ENCODE results near the gene RGS7.
"Not testable (repeated sequence)": the region's sequence is repeated elsewhere in the genome, so short reads cannot be mapped to it uniquely, and the experiment has no call there.

Gene RGS7

DNA sequence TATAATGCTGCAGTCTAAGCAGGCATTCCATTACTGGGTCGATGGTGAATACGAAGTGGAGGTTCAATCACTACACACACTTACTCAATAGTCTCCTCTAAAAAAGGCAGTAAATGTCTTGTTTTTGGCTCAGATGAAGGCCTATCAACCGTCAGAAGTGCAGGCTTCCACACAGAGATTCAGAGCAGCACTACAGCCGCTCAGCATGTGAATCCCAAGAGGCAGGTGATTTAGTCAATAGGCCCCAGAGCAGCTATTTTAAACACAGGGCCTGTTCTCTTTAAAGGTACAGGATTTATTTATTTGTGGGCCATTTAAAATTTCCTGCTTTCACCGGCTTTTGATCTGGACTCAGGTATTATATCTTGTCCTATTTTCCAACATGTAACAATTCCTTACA, 293.7 kb downstream of the RGS7 start:
- DNase-seq = peak in 2 of 3 experiments; percentile 7 to 33

DNA sequence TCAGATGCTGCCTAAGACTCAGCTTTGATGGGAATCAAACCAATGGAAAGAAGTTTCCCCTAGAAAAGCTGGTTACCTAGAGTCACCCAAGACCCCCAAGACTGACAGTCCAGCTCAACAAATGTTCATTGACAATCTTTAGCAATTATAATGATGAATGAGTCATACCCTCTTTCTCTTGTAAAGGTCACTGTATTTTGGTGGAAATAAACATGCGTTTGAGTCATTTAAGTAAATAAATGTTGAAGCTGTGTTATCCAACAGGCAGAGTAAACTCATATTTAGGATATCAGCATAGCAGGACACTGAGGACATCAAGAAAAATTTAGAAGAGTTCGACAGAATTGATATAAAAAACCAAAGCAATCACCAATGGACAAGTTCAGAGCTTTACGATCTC, 295.9 kb downstream of the RGS7 start:
- DNase-seq = no peak

DNA sequence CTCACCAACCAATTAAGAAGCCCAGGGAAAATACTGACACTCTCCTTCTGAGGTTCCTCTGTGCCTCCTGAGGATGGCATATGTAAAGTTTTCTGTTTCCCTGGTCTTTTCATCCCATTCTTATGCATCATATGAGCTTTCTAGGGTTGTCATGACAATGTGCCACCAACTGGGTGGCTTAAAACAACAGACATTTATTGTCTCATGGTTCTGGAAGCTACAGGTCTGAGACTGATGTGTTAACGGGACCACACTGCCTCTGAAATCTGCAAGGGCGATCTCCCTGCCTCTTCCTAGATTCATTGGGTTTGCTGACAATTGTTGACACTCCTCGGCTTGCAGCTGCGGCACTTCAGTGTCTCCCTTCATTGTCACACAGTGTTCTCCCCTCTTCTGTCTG, 308.4 kb downstream of the RGS7 start:
- DNase-seq = peak in 1 of 3 experiments; percentile 6

DNA sequence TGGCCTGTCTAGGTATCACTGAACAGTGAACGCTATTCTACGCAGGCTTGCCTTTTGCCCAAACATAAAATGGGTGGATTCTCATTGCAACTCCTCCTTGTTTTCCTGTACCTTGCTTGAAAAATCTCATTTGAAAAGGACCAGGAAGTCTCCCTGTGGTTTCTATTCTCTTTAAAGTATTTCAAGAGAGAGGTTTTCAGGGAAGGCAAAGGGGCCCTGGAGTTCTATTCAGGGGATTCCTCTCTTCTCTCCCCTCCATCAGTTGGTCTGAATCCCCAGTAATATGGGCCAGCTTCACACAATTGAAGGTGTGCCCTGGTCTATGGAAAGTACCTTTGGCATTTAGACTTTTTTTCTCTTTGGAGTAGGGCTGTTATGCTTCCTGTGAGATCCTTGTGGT, 311.3 kb downstream of the RGS7 start:
- no peak for DNase-seq

DNA sequence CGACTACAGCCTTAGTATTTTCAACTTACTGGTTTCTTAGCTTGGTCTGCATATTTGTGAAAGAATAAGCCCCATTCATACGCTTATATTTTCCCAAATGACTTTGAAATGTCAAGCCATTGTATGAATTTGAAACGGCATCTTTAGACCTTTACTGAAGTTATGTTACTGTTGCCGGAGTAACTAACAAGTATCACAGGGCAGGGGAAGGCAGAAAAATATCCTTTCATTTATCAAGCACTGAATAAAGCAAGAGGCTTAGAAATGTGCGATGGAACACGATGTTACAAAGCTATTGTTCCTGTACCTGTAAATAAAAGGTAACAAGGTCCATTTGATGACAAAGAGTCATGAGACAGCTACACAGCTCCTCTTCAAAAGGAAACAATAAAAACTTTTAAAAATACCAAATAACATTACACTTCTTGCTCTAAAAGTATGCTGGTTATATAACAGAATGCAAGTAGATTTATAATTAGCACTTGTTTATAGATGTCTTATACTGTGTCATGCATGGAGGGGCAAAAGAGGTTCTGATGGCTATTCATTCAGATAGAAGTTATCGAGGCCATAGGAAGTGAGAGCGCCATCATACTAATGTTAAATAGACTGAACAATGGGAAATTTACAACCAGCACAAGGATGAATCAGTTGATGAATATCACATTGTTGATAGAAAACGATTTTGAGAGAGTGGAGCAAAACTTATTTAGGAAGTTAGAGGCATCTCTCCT, 322.6 kb downstream of the RGS7 start:
- DNase-seq = no peak

DNA sequence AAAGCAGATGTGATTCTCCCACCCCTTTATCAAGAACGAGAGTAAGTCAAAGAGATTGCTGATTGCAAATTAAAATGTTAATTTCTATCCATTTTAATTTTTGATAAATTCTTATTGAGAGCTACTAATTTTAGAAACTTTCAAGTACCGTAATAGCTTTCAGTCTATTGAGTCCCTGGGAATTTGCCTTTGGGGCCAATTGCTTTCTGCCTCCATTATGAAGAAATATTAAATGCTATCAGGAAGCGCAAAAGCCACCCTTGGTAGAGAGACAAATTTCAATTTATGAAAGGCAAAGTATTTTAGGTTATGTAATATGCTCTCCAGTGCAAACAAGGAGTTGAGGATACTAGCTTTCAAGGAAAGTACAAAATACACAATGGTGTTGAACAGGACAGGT, 332.2 kb downstream of the RGS7 start:
- DNase-seq = no peak

DNA sequence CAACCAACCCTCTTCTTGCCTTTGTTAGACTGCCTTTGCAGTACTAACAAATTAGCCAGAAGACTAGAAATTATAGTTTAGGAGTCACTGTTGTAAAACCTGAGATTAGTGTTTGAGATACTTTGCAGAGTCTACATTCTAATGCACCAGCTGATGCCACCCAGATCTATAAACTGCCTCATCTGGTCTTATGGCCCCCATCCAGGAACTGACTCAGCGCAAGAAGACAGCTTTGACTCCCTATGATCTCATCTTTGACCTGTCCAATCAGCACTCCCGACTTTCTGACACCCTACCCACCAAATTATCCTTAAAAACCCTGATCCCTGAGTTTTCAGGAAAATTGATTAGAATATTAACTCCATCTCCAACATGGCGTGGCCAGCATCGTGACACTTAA, 334.6 kb downstream of the RGS7 start:
- DNase-seq = no peak

DNA sequence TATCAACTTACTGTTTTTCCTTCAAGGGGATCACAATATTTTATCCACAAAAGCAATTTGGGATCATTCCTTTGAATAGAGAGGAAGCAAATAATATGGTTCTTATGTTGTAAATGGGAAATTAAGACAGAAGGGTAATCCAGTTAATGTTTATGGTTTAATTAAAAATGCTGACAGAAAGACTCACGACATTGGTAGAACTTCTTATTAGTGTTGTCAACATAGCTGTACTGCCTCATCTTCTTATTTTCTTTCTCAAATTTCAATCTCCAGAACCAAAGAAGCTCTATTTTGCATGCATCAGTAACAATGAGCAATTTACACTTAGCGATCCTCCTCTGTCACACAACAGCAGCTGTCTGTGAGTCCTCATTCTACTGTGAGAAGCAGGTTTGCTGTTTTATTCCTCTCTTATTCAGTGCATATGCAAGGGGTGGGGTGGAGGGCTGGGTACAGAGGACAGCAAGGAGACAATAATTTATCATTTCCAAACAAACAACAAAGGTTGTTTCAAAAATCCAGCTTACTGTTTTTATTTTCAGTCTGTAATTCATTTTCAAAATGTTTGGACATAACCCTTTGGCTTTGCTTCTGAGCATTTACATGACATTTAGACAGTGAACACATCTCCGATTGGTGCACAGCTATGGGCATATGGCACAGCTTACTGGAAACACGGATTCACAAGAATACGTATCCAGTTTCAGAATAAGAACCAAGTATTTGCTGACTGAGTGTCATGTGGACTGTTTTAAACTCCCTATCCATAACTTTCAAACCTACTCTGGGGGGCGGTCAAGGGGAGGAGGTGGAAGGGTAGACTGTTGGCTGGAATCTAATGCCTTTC, 335.9 kb downstream of the RGS7 start:
- no peak for DNase-seq

DNA sequence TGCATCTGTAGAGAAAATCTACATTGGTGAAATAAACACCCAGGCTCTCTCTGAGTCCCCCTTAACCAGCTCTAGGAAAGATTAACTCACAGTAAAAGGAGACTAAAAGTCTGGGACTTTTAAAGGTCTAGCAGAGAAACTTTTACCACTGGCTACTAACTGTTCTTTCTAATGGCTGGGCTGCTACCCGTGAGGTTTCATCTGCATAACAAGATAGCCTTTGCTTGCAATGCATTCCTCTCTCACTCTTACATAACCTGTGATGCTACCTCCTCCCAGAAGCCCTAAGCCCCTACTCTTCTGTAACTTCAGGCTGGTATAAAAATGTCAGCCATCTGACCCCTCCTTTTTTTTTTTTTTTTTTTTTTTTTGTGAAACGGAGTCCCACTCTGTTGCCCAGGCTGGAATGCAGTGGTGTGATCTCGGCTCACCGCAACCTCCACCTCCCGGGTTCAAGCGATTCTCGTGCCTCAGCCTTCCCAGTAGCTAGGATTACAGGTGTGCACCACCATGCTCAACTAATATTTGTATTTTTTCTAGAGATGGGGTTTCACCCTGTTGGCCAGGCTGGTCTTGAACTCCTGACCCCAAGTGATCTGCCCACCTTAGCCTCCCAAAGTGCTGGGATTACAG, 344.2 kb downstream of the RGS7 start:
- no peak for DNase-seq

DNA sequence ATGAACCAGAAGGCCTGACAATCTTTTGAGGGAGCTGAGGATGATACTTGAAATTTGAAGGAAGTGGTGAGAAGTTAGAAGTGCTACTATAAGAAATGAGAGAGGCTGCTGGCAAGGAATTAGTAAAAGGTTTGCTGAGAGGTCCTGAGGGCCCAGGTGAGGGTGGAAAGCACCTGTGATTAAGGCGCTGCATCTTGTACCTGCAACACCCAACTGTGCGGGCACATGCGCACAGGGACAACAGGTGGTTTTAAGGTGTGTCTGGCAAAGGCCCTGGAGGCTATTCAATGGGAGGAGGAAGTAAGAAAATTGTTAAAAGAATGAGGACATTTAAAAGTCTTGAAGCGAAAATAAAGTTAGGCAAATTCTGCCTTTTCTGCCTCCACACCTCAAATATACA, 349.3 kb downstream of the RGS7 start:
- peak in 1 of 3 experiments; percentile 3 for DNase-seq

DNA sequence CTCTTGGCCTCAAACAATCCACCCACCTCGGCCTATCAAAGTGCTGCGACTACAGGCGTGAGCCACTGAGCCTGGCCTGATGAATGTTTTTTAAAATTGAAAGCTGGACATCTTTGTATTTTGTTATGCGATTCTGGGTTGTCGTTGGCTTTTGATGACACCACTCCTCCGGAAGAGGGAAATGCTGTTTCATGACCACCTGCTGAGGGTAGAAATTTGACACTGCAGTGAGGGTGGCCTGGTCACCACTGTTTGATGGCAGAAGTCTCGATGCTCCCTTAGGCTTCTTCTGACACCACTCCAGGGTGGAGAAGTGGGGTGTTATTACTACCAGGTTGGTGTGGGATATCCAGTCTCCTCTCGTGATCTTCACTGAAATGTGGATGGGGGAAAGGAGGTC, 357.2 kb downstream of the RGS7 start:
- DNase-seq = no peak

DNA sequence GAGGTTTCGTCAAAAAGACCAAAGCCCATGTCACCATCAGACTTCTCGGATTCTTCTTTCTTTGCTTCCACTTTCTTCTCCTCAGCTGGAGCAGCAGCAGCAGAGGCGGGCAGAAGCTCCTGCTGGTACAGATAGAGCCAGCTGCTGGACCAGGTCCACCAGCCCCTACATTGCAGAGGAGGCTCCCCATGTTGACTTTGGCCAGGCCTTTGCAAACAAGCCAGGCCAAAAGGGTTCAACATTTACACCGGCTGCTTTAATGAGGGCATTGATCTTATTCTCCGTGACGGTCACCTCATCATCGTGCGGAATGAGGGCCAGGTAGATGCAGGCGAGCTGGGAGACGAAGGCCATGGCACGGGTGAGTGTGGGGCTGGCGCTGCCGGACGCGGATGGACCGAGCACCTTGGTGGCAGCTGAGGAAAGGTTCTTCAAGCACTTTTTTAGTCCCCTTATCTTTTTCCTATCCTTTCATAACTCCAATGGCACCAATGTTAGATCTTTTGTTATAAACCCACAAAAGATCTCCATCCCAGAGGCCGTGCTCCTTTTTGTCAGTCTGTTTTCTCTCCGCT, 358.5 kb downstream of the RGS7 start:
- DNase-seq = no peak

DNA sequence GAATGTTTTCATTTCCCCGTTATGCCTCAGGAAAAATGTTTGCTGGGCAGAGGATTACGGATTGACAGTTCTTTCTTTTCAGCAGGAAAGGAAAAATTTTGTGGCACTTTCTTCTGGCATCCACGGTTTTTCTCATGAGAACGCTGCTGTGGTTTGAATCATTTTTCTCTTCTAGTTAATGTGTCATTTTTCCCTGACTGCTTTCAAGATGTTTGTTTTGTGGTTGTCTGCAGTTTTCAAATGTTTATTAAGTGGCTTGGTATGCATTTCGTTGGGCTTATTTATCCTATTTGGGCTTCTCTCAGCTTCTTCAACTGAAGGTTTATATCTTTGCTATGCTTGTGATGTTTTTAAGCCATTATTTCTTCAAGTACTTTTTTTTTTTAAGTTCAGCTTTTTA, 359.0 kb downstream of the RGS7 start:
- DNase-seq = no peak

DNA sequence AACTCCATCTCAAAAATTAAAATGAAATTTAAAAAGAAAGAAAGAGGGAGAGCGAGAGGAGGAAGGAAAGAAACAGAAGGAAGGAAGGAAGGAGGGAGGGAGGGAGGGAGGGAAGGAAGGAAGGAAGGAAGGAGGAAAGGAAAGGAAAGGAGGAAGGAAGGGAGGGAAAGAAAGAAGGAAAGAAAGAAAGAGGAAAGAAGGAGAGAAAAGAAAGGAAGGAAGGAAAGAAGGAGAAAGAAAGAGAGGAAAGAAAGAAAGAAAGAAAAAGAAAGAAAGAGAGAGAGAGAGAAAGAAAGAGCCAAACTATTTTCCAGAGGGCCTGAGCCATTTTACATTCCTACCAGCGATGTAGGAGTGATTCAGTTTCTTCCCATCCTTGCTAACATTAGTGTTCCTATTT, 364.0 kb downstream of the RGS7 start:
- DNase-seq = no peak

DNA sequence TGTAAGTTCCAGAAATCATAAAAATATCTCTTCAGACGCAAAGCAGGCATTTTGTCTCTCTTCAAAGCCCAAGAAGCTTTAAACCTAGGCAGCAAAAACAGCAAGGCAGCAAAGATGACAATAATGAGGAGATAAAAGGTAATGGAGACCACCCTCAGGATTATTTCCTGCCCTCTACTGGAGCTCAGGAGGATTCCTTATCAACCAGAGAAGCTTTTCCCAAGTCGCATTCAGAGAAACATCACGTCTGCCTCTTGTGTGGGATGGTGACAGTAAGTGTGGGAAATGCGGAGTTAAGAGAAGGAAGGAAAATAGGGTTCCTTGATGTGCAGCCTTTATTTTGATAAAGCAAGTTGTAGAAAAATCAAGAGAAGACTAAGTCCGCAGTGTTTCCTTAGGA, 365.8 kb downstream of the RGS7 start:
- no peak for DNase-seq

DNA sequence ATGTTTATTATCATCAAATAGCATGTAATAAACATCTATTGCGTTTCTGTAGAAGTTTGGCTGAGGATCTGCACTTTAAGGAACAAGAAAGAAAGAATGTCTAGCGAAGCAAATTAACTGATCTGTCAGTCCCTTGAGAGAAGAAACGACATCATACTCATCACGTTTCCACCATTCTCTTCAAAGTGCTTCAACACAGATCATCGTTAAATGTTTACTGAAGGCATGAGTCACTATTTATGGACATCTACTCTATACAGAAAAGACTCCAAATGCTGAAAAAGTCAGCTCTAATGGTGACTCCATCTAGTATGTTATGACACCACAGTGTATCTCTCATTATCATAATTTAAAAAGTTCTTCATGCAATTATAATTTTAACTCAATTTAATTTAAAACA, 369.1 kb downstream of the RGS7 start:
- peak in 1 of 3 experiments; percentile 8 for DNase-seq

DNA sequence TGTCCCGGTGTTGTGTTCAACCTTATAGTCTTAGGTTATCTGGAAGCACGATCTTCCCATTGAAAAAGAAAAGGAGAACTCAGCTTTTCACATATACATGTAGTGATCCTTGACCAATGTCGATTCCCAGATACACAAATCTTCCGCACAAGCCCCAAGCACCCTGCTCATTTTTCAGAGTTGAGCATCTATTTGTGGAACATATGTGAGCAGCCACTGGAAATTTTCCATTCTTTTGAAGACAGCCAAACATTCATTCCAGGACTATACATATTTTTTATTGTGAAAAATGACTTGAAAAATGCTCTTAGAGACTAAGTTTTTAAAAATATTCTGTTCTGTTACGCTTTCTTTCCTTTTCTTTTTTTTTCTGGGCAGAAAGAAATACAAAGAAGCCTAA, 371.9 kb downstream of the RGS7 start:
- DNase-seq = no peak

DNA sequence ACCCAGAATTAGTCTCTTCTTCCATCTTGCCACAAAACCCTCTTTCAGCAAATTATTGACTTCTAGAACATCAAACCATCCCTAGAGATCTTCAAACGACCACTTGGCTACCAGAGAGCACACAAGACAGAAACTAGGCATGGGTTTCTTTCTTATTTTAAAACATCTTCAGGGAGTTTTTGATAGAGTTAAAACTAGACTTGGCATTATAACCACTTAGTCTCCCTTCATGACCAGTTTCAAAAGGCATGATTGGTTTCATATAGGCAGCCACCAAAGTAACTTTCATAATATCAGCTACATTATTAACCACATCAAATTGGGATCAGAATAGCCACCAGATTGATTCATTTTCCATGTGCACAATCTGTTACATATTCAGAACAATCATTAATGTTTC, 376.7 kb downstream of the RGS7 start:
- DNase-seq = no peak

DNA sequence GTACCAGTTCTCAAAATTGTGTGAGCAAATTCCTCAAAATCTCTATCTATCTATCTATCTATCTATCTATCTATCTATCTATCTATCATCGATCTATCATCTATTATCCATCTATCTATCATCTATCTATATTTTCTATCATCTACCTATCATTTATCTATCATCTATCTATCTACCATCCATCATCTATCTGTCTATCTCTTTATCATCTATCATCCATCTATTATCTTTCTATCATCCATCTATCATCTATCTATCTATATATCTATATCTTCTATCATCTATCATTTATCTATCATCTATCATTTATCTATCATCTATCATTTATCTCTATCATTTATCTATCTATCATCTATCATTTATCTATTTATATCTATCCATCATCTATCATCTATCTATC, 380.3 kb downstream of the RGS7 start:
- DNase-seq = no peak

DNA sequence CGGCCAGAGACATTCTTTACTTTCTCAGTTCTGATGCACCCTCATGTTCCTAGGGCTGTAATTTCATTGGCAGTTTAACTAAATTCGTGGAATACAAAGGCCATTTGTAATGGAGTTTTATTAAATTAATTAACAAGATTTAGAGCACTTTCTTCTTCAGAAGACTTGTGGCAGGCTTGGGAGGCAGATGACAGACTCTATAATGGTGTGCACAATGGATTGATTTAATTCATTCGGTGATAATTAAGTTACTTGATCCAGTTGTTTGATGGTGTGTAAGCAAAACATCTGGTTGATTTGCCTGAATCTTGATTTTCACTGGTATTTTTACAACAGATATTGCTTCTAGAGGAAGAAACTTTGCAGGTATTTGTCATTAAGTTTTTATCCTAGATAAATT, 383.1 kb downstream of the RGS7 start:
- no peak for DNase-seq

DNA sequence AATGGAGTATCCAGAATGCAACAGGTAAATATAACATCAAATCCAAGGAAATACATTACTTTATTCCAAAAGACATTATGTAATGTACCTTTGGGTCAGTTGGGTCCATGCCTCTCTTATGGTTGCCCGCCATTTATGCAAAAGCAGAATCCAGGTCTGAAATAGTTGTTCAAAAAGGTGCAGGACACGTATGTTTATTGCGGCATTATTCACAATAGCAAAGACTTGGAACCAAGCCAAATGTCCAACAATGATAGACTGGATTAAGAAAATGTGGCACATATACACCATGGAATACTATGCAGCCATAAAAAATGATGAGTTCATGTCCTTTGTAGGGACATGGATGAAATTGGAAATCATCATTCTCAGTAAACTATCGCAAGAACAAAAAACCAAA, 384.9 kb downstream of the RGS7 start:
- not testable (repeated sequence) for DNase-seq

DNA sequence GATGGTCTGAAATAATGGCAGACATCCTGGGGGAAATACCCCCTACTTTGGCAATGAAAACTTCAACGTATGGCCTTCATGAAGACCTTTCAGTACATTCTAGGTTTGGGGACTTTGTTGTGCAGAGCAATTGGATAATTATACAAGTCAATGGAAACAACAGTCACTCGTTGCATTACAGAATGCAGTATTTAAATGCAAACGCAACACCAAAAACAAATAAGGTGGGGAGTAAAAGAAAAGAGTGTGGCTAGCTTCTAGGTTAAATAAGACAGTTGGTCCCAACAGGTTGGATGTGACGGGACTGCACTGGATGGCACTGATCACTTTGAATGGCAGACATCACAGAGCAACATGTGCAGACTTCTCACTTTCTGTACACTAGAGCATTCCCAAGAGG, 386.8 kb downstream of the RGS7 start:
- no peak for DNase-seq

DNA sequence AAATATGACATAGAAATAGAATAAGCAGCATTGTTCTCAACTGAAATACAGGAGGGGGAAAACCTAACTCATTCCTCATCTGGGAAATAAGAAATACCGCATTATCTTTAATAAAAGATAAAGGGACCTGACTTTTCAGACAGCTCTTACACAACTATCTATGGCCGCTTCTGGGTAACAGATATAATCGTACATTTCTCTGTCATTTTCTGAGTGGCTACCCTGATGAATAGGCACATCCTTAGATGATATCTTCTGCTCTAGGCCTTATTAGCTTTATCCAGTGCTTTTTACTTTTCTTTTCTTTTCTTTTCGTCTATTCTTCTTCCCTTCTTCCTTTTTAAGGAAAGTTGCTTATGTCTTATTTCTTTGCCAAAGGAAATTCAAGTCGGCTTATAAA, 388.1 kb downstream of the RGS7 start:
- DNase-seq = no peak
